SK-MEL-5 (cell line): Measurements from ENCODE around the gene ATE1. TPM values are rescaled to one million over a fixed set of nuclear protein-coding genes. Genes with fewer than 3 reads are reported as not detected.

ENCODE experiments used
- DNase-seq: peaks from one replicate; pipeline ENCODE4 v3.0.0-alpha.2; 2016; ENCODE audit warnings: low read depth, low spot score
- in situ Hi-C: cut with HindIII; loops from 2 replicates; pipeline ENCODE4 v1.10.0; 2016; ENCODE audit warnings: low sequenced_read_pairs, high pct_unique_total_duplicates, low pct_unique_long_range_greater_than_20kb
- total RNA-seq: library from RNA; depleted of rRNA; stranded (reverse); fragments of >200 nt; shearing (Covaris generic); gene quantifications from 2 replicates; pipeline ENCODE4 v1.2.3, GENCODE V29; 2014

ATE1 gene
- total RNA-seq, 1 experiment from 2014 or later, result 34.3 TPM

DNA sequence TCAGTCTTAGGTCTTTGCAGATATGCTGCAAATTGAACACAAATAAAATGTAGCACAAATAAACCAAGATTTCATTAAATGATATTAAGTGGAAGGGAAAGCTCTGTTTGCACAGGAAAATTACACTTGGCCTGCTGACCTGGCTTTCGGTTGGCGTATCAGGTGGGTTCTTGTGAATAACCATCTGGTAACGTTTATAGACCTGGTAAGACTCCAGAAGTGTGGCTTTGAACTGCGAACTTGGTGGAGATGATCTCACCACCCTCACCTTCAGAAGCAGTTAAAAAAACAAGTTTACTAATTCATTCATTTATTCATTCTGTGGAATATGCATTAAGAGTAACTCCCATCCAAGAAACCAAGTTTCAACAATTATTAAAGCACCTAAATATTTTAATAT, 28.1 kb downstream of the ATE1 start:
- in situ Hi-C loops, result no loop called here
- DNase-seq, result no peak

DNA sequence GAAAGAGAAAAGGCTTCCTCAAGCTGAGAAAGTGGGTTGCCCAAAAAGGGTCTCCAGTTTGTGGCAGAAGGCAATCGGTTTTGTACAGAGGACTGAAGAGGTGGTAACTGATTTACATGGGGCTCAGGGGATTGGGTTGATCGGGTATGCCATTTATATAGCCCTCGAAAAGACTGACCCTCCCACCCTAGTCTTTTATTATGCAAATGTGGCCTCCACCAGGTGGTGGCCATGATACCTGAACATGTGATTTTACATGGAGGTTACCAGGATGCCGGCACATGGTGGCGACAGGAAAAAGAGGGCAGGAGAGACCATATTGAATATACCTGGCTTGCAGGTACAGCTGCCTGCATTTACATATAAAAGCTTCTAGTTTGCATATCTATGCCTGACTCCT, 36.7 kb downstream of the ATE1 start:
- no peak for DNase-seq
- in situ Hi-C loops, result no loop called here

DNA sequence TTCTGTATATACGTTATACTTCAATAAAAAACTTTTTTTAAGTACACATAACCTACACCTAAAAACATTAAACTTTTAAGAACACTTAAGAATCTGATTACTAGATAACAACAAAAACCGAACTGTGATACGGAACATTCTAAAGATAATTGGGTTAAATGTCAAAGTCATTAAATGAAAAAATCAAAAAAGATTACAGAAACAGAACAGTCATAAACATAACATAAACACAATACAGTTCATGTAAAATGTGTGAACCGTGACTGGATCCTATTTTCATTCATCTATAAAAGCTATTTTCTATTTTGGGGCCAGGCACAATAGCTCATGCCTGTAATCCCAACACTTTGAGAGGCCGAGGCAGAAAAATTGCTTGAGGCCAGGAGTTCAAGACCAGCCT, 38.6 kb downstream of the ATE1 start:
- no peak for DNase-seq
- in situ Hi-C loops, result no loop called here

DNA sequence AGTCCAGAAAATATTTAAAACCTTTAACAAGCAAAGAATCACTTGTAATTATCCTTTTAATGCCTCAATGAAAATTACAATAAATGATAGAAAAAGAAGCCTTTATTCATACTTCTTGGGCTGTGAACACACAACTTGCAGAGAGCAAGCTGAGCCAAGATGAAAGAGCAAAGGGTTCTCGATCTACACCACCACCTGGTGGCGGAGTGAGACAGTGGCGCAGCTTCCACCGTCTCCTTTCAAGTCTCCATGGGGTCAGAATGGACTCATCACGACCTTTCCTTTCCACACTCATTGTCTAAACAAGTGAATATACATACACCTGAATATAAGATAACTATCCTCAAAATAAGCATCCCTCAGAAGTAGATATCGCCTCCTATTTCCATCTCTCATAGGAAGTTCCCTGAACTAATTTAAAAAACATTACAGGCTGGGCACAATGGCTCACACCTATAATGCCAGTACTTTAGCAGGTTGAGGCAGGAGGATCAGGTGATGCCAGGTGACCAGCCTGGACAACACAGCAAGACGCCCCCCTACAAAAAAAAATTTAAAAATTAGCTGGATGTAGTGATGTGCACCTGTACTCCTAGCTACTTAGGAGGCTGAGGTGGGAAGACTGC, 40.7 kb downstream of the ATE1 start:
- peak; percentile 62 for DNase-seq
- in situ Hi-C loops, result no loop called here

DNA sequence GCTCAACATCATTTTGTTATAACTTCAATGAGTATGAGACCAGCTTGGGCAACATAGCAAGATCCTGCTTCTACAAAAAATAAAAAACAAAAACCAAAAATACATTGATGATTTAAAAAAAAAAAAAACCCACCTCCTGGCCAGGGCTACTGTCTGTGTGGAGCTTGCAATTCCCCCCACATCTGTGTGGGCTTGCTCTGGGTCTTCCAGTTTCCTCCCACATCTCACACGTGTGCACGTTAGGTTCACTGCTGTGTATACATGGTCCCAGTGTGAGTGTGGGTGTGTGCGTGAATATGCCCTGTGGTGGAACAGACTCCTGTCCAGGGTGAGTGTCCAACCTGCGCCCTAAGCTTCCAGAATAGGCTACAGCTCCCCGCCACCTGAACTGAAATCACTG, 41.6 kb downstream of the ATE1 start:
- no peak for DNase-seq
- in situ Hi-C loops, result no loop called here

DNA sequence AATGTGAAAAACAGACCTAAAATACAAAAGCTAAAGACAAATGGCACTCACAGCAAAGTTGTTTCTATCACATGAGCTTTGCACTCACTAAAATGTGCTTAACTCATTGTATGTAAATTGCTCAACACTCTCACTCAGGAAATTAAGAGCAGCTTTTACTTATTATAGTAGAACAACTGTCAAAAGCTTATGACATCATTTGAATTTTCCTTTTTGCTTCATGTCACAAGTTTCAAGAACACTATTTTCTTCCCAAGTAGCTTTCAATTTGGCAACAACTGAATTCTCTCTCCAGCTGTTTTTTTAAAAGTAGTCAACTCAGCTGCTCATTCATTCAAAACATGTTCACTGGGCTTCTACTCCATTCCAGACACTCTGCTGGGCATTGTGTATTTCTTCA, 46.9 kb downstream of the ATE1 start:
- in situ Hi-C loops, result no loop called here
- peak; percentile 88 for DNase-seq

DNA sequence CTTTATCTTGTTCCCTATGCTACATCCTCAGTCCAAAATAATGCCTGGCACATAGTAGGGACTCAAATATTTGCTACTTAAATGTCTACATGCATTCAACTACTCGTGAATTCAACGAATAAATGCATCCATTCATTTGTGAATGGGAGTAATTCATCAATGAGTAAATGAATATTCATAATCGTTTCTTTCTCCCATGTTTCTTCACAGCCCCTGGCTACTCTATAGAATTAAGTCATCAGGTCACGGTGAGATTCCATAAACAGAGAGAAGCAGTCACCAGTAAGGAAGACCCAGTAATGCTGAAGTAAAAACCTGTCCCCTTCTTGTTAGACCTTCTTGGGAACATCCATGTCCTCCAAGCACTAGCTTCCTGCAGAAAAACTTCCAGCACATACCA, 48.4 kb downstream of the ATE1 start:
- DNase-seq, result peak; percentile 51
- in situ Hi-C loops, result no loop called here

DNA sequence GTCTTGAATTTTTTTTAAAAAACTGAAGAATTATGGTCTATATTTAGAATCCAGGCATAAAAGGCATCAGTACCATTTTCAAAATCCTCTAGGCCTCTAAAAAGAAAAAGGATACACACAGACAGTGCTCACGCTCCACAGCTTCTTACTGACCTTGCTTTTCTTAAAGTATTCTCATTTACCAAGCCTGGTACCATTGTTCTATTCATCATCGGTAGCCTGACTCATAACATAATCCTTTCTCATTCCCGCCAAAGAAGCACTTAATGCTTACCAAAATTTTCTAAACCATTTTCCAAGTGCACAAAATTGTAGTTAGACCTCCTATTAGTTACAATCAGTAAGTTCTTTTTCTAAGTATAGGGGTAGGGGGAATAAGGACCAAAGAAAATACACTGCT, 54.6 kb downstream of the ATE1 start:
- in situ Hi-C loops, result no loop called here
- no peak for DNase-seq

DNA sequence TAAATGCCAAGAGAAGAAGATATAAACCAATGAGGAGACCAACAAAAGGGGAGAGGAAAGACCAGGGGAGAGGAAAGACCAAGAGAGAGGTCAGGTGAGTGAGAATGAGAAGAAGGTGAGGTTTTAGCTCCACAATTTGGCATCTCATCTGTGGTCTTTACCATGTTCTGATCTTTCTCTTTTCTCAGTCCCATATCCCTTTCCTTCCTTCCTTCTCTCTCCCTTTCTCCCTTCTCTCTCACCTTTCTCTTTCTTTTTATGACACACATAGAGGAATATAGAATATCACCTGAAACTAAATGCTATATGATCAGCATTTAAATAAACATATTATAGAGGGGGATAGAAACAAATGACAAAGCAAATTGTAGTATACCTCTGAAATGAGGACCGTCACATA, 57.4 kb downstream of the ATE1 start:
- DNase-seq, result no peak
- in situ Hi-C loops, result no loop called here

DNA sequence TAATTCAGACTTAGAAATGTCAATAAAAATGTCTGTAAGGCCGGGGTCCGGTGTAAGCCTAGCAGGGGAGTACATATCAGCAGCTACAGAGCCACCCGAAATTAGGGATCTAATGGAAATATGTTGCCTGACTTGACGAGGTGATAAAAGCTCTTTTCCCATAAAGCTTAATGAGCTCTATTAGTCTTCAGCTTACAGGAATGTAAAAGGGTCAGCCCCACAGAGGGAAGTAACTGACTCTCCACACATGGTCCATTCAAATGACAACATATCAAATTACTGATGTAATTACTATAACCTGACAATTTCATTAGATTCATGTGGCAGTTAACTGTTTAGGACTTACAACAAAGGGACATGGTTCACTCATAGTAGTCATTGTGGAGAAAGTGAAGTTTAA, 62.3 kb downstream of the ATE1 start:
- in situ Hi-C loops, result no loop called here
- no peak for DNase-seq

DNA sequence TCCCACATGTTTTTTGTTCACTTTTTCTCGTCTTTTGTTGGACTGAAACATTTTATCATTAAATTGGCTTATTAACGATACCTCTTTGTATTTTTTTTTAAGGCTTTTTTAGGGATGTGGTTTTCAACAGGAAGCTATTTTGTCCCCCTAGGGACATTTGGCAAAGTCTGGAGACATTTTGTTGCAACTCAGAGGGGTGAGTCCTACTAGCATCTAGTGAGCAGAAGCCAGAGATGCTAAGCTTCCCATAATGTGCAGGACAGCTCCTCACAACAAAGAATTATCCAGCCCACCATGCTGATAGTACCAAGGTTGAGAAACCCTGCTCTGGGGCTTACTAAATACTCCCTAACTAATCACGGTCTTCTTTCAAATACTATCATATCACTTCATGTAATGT, 63.2 kb downstream of the ATE1 start:
- no peak for DNase-seq
- in situ Hi-C loops, result no loop called here

DNA sequence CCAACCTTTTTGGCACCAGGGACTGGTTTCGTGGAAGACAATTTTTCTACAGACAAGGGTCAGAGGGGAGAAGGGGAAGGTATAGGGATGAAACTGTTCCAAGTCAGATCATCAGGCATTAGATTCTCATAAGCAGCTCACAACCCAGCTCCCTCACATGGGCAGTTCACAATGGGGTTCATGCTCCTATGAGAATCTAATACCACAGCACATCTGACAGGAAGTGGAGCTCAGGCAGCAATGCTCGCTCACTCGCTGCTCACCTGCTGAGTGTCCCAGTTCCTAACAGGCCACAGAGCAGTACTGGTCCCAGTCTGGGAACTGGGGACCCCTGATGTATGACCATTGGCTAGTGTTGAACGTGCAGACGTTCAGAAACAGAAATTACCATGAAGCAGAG, 63.7 kb downstream of the ATE1 start:
- DNase-seq, result no peak
- in situ Hi-C loops, result no loop called here

DNA sequence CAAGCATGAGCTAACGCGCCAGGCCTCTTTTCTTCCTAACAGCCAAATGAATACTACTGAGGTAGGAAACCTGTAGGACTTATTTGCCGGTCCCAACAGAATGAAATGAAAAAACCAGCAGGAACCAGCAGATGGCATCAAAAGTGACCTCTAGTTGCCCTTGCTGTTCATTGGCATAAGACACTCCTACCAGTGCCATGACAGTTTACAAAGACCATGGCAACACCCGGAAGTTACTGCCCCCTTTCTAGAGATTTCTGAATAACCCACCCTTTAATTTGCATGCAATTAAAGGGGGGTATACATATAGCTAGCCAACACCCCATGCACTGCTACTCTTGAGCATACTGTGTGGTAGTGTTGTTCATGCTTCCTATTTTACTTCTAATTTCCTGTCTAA, 65.2 kb downstream of the ATE1 start:
- peak; percentile 44 for DNase-seq
- in situ Hi-C loops, result no loop called here

DNA sequence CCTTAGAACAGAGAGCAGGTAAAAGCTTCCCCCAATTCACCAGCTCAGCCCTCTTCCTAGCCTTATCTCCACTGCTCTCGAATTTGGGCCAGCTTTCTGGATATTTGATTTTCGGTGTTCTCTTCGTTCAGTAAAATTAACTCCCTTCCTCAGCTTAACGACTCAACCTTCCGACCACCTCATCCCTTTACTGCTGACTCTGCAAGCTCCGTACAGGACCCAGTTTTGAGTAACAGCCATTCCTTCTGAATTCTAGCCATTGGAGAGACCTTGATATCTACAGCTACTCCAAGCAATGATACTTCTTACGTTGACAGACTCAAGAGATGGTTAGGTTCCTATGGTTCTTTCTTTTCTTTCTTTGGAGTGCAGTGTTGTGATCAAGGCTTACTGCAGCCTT, 65.8 kb downstream of the ATE1 start:
- no peak for DNase-seq

DNA sequence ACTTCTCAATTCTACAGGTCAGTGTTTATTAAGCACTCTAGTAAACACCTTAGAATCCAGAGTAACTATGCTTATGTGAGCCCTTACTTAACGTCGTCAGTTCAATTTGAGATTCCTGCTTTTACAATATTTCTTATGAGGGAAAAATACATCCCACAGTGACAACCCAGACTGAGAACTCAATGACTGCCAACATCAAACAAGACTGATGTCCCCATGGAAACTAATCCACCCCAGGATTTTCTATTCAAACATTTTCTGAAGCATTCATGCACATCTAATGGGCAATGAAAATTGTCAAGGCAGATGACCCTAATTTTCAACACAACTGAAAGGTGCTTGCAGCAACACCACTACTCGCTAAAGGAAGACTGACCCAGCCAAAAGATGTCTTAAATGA, 67.0 kb downstream of the ATE1 start:
- in situ Hi-C loops, result no loop called here
- no peak for DNase-seq

More for the DNA sequence above, 65.8 kb downstream of the ATE1 start:
- in situ Hi-C loops, result no loop called here

DNA sequence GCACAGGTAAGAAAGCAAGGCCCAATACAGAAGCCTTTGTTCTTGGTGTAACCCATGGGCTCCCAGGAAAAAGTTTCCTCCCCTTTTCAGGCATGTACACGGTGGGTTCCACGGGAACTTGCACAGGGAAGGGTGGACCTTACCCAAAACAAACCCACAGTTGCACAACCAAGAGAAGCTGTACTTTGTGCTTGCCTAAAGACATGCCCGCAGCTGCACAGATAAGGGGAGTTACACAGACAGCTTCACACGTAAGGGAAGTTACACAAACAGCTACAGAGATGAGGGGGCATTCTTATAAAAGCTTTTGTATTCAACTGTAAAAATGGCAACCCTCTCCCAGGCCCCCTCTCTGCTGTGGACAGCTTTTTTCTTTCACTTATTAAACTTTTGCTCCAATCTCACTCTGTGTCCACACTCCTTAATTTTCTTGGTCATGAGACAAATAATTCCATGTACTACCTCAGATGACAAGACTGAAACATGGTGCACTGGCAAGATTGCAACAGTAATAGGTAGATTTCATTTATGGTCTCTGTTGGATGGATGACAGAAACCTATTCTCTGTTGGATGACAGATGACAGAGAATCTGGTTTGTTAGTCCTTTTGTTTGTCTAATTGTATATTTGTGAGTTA, 72.9 kb downstream of the ATE1 start:
- in situ Hi-C loops, result no loop called here
- DNase-seq, result no peak

DNA sequence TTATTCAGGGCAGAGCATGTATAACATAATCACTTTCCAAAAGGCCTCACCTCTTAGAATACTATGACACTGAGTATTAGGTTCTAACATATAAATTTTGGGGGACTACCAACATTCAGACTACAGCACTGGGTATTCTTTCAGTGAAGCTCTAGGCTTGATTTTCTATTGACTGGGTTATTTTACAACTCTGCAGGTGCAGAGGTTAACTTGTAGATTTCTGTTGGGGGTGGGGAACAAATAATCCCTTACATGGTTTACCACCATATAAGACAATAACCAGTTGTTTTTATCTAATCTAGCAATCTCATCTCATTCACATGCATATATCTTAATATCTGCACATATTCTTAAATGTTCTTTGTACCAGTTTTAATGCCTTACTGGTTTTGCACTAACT, 73.9 kb downstream of the ATE1 start:
- in situ Hi-C loops, result no loop called here

DNA sequence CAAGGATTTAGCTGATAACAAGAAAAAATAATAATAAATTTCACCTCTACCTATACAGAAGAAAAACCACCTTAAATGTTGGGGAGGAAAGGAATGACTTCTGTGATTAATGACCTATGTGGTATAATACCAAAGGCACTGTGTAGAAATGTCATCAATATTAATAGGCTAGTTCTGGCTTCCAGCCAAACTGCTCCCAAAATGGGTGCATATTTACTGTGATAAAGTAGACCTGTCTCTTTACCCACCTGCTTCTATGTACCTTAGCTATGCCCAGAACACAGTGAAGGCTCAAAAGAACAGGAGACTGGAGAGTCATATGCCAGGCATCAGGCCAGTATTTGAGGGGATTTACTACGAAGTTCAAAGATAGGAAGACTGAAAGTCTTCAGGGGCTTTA, 76.0 kb downstream of the ATE1 start:
- DNase-seq, result no peak
- in situ Hi-C loops, result no loop called here

More for the DNA sequence above, 73.9 kb downstream of the ATE1 start:
- no peak for DNase-seq

DNA sequence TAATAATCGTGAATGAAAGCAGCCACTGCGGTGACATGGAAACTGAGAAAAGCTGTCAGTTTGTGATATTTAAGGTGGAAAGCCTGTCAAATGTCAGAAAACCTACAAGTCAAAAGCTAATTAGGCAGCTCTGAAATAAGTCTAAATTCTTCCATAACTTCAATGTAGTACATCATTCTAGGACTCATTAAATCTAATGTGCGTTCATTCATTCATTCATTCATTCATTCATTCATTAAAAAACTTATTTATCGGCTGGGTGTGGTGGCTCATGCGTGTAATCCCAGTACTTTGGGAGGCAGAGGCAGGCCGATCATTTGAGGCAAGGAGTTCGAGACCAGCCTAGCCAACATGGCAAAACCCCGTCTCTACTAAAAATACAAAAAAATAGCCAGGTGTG, 79.7 kb downstream of the ATE1 start:
- in situ Hi-C loops, result no loop called here
- no peak for DNase-seq

DNA sequence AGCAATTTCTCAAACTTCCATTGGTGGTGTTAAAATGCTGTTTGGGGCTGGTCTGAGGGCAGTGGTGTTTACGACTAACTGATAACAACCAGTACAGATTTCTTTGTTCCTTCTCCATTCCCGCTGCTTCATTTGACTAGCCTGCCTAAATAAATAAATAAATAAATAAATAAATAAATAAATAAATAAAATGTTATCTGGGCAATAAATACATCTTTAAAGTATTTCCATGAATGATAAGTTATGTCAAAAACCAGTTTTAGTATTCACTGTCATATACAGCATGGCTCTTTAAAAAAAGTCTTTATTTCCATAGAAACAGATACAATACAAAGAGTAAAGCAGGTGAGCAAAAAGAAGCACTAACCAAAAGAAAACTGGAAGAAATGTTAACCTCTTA, 81.3 kb downstream of the ATE1 start:
- no peak for DNase-seq
- in situ Hi-C loops, result no loop called here
